Smooth muscle cell (in vitro differentiated cells): ENCODE data around the gene SNX27. TPM values are rescaled to one million over a fixed set of nuclear protein-coding genes. Genes with fewer than 3 reads are reported as not detected.

Experiments
- DNase-seq: peaks from one replicate; lab custom pipeline; 2025; ENCODE audit not compliant: unreplicated experiment; lab: John Stamatoyannopoulos, UW
- H2AFZ ChIP-seq: fragments of 200-600 bp; sonication (generic); 2 replicates; pipeline ENCODE4 v1.6.0; 2016; ENCODE audit warnings: antibody characterized with exemption, low read depth, mild to moderate bottlenecking
- H3F3A ChIP-seq: fragments of 200-600 bp; sonication (generic); 2 replicates; pipeline ENCODE4 v1.6.0; 2017; ENCODE audit warnings: antibody characterized with exemption, low read depth
- H3K27ac ChIP-seq: fragments of 200-600 bp; sonication (generic); 2 replicates; pipeline ENCODE4 v1.5.1; 2016; ENCODE audit warnings: low read depth, mild to moderate bottlenecking
- H3K27me3 ChIP-seq: fragments of 200-600 bp; sonication (generic); 2 replicates; pipeline ENCODE4 v1.6.1; 2016; ENCODE audit warnings: low read depth, mild to moderate bottlenecking
- H3K36me3 ChIP-seq: fragments of 200-600 bp; sonication (generic); 2 replicates; pipeline ENCODE4 v1.5.1; 2016; ENCODE audit warnings: low read depth
- H3K4me1 ChIP-seq: fragments of 200-600 bp; sonication (generic); 2 replicates; pipeline ENCODE4 v1.5.1; 2016; ENCODE audit warnings: low read depth
- H3K4me2 ChIP-seq: fragments of 200-600 bp; sonication (generic); 2 replicates; pipeline ENCODE4 v1.6.0; 2016; ENCODE audit warnings: mild to moderate bottlenecking
- H3K4me3 ChIP-seq: fragments of 200-600 bp; sonication (generic); 2 replicates; pipeline ENCODE4 v1.5.1; 2016; ENCODE audit warnings: mild to moderate bottlenecking
- H3K79me2 ChIP-seq: fragments of 200-600 bp; sonication (generic); 2 replicates; pipeline ENCODE4 v1.6.0; 2016; ENCODE audit warnings: low read depth, mild to moderate bottlenecking
- H3K9ac ChIP-seq: fragments of 200-600 bp; sonication (generic); 2 replicates; pipeline ENCODE4 v1.6.0; 2016; ENCODE audit warnings: low read depth
- H3K9me3 ChIP-seq: fragments of 200-600 bp; sonication (generic); replicated peaks from 2 replicates; pipeline ENCODE4 v1.5.1; 2016; ENCODE audit warnings: low read depth
- H4K20me1 ChIP-seq: fragments of 200-600 bp; sonication (generic); 2 replicates; pipeline ENCODE4 v1.6.0; 2016; ENCODE audit warnings: low read depth
- WGBS: methylation state at CpG from one replicate; pipeline ENCODE4 v1.1.7; 2016; ENCODE audit warnings: low lambda C conversion rate; 5-methylcytosine and 5-hydroxymethylcytosine counted together
- polyA plus RNA-seq: library from polyadenylated mRNA; unstranded; fragments of >200 nt; fragmentation: Nextera tagmentation; extraction: Ambion mirVana; gene quantifications from 2 replicates; pipeline ENCODE4 v1.2.1, GENCODE V29; 2016
- total RNA-seq: library from RNA; depleted of rRNA; stranded (reverse); fragments of >200 nt; gene quantifications from 2 replicates; pipeline ENCODE4 v1.2.3, GENCODE V29; 2014
- TF ChIP-seq, protein P1 (sequence below): fragments of 200-600 bp; sonication (generic); IDR thresholded peaks from 2 replicates; pipeline ENCODE4 v1.5.1; 2017; ENCODE audit warnings: borderline replicate concordance, mild to moderate bottlenecking, antibody characterized with exemption; ENCODE audit not compliant: insufficient read depth, poor library complexity, severe bottlenecking

SNX27 gene
- total and polyA plus RNA-seq, 2 experiments from 2014 or later: 11.9 to 20.9 TPM

DNA sequence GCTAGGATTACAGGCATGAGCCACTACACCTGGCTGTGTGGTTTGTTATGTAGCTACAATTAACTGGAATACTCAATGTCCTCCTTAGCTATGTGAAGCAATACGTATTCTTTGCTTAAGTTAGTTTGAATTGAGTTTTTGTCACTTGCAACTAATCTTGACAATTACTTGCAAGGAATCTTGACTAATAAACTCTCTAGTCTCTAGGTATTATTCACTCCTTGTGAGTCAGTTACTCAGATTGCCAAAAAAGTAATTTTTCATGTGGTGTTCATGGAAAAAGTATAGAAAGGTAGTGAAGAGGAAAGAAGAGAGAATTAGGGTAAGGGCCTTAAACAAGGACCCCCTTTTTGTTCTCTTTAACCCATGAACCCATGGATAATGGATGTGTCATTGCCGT, 7.6 kb upstream of the SNX27 start:
- Histone ChIP-seq H2AFZ (no peak overlapping the region), H3K27ac (no peak overlapping the region), H3K4me3 (no peak overlapping the region), H3K4me2 (no peak overlapping the region), H3K9me3 (no peaks in the 10 kb centered on the region), H3K36me3 (no peaks in the 10 kb centered on the region), H3K9ac (no peak overlapping the region), H3K27me3 (no peaks in the 10 kb centered on the region), H4K20me1 (no peaks in the 10 kb centered on the region), H3F3A (no peaks in the 10 kb centered on the region), H3K4me1 (no peaks in the 10 kb centered on the region), H3K79me2 (no peaks in the 10 kb centered on the region)
- no peak for DNase-seq
- 85% methylated on average over 2 of the region's 2 CpGs for WGBS
- TF ChIP-seq, protein P1, sequence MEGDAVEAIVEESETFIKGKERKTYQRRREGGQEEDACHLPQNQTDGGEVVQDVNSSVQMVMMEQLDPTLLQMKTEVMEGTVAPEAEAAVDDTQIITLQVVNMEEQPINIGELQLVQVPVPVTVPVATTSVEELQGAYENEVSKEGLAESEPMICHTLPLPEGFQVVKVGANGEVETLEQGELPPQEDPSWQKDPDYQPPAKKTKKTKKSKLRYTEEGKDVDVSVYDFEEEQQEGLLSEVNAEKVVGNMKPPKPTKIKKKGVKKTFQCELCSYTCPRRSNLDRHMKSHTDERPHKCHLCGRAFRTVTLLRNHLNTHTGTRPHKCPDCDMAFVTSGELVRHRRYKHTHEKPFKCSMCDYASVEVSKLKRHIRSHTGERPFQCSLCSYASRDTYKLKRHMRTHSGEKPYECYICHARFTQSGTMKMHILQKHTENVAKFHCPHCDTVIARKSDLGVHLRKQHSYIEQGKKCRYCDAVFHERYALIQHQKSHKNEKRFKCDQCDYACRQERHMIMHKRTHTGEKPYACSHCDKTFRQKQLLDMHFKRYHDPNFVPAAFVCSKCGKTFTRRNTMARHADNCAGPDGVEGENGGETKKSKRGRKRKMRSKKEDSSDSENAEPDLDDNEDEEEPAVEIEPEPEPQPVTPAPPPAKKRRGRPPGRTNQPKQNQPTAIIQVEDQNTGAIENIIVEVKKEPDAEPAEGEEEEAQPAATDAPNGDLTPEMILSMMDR: no peak

DNA sequence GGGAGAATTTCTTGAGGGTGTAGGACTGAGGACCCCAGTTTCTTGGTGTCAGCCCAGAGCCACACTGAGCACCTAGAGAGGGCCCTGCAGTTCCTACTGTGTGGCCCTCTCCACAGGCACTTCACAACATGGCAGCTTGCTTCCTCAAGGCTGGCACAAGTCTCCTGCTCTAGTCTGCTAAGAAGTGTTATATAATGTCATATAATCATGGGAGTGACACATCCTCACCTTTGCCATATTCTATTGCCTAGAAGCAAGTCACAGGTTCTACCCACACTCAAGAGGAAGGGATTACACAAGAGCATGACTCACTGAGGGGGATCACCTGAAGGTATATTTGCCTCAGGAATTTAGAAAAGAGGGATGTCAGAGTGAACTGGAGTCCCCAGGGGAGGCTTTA, 5.5 kb upstream of the SNX27 start:
- TF ChIP-seq, protein P1: no peak
- no peak overlapping the region for H3K4me3 ChIP-seq
- no peaks in the 10 kb centered on the region for H3F3A ChIP-seq
- no peaks in the 10 kb centered on the region for H3K79me2 ChIP-seq
- no peak for DNase-seq
- no peaks in the 10 kb centered on the region for H3K9me3 ChIP-seq
- H3K4me1 ChIP-seq: peaks cover 2% of the 10 kb centered on the region
- no peak overlapping the region for H3K27ac ChIP-seq
- H3K4me2 ChIP-seq: no peak overlapping the region
- H2AFZ ChIP-seq: no peak overlapping the region
- no peak overlapping the region for H3K9ac ChIP-seq
- no peaks in the 10 kb centered on the region for H3K36me3 ChIP-seq
- no peaks in the 10 kb centered on the region for H3K27me3 ChIP-seq
- H4K20me1 ChIP-seq: no peaks in the 10 kb centered on the region

- Histone ChIP-seq H3K4me3 (no peak overlapping the region), H3K4me1 (peaks cover 4% of the 10 kb centered on the region), H3K9ac (no peak overlapping the region), H3K79me2 (no peaks in the 10 kb centered on the region), H2AFZ (no peak overlapping the region), H3F3A (no peaks in the 10 kb centered on the region), H4K20me1 (no peaks in the 10 kb centered on the region), H3K27me3 (no peaks in the 10 kb centered on the region), H3K4me2 (no peak overlapping the region), H3K36me3 (no peaks in the 10 kb centered on the region), H3K9me3 (no peaks in the 10 kb centered on the region), H3K27ac (no peak overlapping the region)
- WGBS: 79% methylated on average over 3 of the region's 3 CpGs
- TF ChIP-seq, protein P1: no peak
- no peak for DNase-seq
These were observed 5.0 kb upstream of the SNX27 start for GRCh38 chr1:151606857-151607256.

DNA sequence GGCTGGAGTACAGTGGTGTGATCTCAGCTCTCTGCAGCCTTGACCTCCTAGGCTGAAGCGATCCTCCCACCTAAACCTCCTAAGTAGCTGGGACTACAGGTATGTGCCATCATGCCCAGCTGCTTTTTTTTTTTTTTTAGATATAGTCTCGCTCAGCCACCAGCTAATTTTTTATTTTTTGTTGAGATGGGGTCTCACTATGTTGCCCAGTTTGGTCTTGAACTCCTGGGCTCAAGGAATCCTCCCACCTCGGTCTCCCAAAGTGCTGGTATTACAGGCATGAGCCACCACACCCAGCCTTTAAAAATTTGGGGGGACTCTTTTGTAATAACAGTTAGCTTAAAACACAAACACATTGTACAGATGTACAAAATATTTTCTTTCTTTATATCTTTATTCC, 1.7 kb upstream of the SNX27 start:
- H3K79me2 ChIP-seq: peaks cover 22% of the 10 kb centered on the region
- no peak overlapping the region for H3K27ac ChIP-seq

More for the DNA sequence above, 1.7 kb upstream of the SNX27 start:
- H3K9ac ChIP-seq: no peak overlapping the region
- DNase-seq: no peak
- peaks cover 16% of the 10 kb centered on the region for H4K20me1 ChIP-seq
- H3K9me3 ChIP-seq: no peaks in the 10 kb centered on the region
- no peaks in the 10 kb centered on the region for H3F3A ChIP-seq
- WGBS: 98% methylated on average over 3 of the region's 3 CpGs
- no peaks in the 10 kb centered on the region for H3K27me3 ChIP-seq
- no peaks in the 10 kb centered on the region for H3K36me3 ChIP-seq
- H3K4me2 ChIP-seq: no peak overlapping the region
- TF ChIP-seq, protein P1: no peak
- H2AFZ ChIP-seq: no peak overlapping the region
- H3K4me3 ChIP-seq: no peak overlapping the region
- H3K4me1 ChIP-seq: peaks cover 15% of the 10 kb centered on the region
